ENCODE measurements around the gene GCGR. TPM values are rescaled to one million over a fixed set of nuclear protein-coding genes. Genes with fewer than 3 reads are reported as not detected.

The GCGR gene
- total and polyA plus RNA-seq, 2 of the 13 experiments (the other 11 are each of a cell fraction or from before 2014, with no cell fraction given) = 0.04 to 0.13 TPM

DNA sequence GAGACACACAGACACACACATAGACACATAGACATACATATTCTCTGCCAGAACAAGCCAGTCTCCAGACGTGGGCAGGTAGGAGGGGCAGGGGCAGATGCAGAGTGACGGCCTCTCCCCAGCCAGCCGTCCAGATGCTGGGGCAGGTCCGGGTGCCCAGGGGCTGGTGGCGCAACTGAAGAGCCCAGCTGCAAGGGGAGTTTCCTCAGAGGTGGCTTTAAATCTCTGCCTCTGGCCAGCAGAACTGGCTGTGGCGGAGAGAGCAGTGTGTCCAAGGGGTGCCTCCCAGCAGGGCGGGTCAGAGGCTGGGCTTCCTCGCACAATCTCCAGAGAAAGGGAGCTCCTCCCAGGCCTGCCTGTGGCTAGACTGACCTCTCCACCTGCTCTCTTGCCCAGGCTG is 9.4 kb upstream of the GCGR start (continued):
- TF ChIP-seq, protein P1, sequence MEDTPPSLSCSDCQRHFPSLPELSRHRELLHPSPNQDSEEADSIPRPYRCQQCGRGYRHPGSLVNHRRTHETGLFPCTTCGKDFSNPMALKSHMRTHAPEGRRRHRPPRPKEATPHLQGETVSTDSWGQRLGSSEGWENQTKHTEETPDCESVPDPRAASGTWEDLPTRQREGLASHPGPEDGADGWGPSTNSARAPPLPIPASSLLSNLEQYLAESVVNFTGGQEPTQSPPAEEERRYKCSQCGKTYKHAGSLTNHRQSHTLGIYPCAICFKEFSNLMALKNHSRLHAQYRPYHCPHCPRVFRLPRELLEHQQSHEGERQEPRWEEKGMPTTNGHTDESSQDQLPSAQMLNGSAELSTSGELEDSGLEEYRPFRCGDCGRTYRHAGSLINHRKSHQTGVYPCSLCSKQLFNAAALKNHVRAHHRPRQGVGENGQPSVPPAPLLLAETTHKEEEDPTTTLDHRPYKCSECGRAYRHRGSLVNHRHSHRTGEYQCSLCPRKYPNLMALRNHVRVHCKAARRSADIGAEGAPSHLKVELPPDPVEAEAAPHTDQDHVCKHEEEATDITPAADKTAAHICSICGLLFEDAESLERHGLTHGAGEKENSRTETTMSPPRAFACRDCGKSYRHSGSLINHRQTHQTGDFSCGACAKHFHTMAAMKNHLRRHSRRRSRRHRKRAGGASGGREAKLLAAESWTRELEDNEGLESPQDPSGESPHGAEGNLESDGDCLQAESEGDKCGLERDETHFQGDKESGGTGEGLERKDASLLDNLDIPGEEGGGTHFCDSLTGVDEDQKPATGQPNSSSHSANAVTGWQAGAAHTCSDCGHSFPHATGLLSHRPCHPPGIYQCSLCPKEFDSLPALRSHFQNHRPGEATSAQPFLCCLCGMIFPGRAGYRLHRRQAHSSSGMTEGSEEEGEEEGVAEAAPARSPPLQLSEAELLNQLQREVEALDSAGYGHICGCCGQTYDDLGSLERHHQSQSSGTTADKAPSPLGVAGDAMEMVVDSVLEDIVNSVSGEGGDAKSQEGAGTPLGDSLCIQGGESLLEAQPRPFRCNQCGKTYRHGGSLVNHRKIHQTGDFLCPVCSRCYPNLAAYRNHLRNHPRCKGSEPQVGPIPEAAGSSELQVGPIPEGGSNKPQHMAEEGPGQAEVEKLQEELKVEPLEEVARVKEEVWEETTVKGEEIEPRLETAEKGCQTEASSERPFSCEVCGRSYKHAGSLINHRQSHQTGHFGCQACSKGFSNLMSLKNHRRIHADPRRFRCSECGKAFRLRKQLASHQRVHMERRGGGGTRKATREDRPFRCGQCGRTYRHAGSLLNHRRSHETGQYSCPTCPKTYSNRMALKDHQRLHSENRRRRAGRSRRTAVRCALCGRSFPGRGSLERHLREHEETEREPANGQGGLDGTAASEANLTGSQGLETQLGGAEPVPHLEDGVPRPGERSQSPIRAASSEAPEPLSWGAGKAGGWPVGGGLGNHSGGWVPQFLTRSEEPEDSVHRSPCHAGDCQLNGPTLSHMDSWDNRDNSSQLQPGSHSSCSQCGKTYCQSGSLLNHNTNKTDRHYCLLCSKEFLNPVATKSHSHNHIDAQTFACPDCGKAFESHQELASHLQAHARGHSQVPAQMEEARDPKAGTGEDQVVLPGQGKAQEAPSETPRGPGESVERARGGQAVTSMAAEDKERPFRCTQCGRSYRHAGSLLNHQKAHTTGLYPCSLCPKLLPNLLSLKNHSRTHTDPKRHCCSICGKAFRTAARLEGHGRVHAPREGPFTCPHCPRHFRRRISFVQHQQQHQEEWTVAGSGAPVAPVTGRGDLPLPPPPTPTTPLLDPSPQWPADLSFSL (CRISPR knock-in tag; IDR thresholded peaks at IDR 0.05) = 0 out of 2 replicates have a peak, but pooled peaks have one; percentile 55
- no peak; the same call in 1 of the 2 replicates for TF ChIP-seq ZNF839 (CRISPR knock-in tag; IDR thresholded peaks at IDR 0.05; ENCODE audit: borderline replicate concordance)
- TF ChIP-seq ZNF318 (CRISPR knock-in tag; IDR thresholded peaks at IDR 0.05) = no peak
- no peak for TF ChIP-seq NR2F1 (CRISPR knock-in tag; IDR thresholded peaks at IDR 0.05)
- TF ChIP-seq CEBPB (IDR thresholded peaks at IDR 0.05; ENCODE audit: borderline replicate concordance, low read depth, low read length) = peak; percentile 58; the same call in 1 of the 2 replicates
- 0 out of 2 replicates have a peak, but pooled peaks have one; percentile 57 for TF ChIP-seq ZNF260 (CRISPR knock-in tag; IDR thresholded peaks at IDR 0.05; ENCODE audit: borderline replicate concordance, low read depth)
- TF ChIP-seq ZNF501 (CRISPR knock-in tag; IDR thresholded peaks at IDR 0.05) = no peak
- TF ChIP-seq ZNF703 (CRISPR knock-in tag; IDR thresholded peaks at IDR 0.05; ENCODE audit: borderline replicate concordance) = no peak
- 0 out of 2 replicates have a peak, but pooled peaks have one; percentile 42 for TF ChIP-seq ZNF274 (CRISPR knock-in tag; IDR thresholded peaks at IDR 0.05)
- 0 out of 2 replicates have a peak, but pooled peaks have one; percentile 18 for TF ChIP-seq SPEN (CRISPR knock-in tag; IDR thresholded peaks at IDR 0.05; ENCODE audit: low read depth)
- TF ChIP-seq ZNF225 (CRISPR knock-in tag; IDR thresholded peaks at IDR 0.05) = 0 out of 2 replicates have a peak, but pooled peaks have one; percentile 64
- no peak for TF ChIP-seq REPIN1 (CRISPR knock-in tag; IDR thresholded peaks at IDR 0.05; ENCODE audit: borderline replicate concordance, low read depth)
- no peak for TF ChIP-seq PCBP1 (IDR thresholded peaks at IDR 0.05; ENCODE audit: borderline replicate concordance, low read depth, low read length)
- no peak for TF ChIP-seq FOXM1 (CRISPR knock-in tag; IDR thresholded peaks at IDR 0.05)

Measured in HepG2 (cell line).